ENCODE measurements around the gene ZG16. TPM values are rescaled to one million over a fixed set of nuclear protein-coding genes. Genes with fewer than 3 reads are reported as not detected.
A peak's percentile ranks its signal among the peaks of the same experiment; 100 is the strongest.
"Not testable (repeated sequence)": the region's sequence is repeated elsewhere in the genome, so short reads cannot be mapped to it uniquely, and the experiment has no call there.

The ZG16 gene, protein sequence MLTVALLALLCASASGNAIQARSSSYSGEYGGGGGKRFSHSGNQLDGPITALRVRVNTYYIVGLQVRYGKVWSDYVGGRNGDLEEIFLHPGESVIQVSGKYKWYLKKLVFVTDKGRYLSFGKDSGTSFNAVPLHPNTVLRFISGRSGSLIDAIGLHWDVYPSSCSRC
- not detected in 2 replicates for total RNA-seq
- long read RNA-seq, result 0 reads

DNA sequence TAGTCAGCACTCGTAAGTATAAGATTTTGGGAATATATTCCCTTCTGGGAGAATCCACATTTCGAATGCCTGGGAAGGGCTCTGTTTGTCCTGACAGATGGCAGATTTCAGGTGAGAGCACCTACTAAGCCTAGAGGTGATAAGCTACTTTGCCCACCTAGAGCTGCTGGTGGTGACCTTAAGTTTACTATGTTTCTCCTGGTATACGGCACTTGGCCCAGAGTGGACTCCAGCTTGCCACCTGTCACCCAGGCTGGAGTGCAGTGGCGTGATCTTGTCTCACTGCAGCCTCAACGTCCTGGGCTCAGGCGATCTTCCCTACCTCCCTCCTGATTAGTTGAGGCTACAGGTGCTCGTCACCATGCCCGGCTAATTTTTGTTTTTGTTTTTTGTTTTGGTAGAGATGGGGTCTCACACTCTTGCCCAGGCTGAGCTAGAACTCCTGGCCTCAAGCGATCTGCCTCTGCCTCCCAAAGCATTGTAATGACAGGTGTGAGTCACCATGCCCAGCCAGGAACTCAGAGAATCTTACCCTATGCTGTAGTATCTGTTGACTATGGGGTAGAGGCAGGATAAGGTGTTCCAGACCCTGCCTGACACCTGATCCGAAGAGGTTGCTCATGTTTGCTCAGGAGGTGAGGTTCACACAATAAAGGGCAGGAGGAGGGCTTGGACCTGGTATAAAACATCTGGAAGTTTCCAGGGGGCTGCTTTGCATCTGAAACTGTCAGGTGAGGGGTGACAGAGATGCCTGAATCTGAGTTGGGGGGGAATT, at the start of gene ZG16:
TSS of gene ZG16 (plus strand) at position 681 of the 775 bp plus-strand sequence. CDS start 1,011 bp downstream, outside the sequence.
- TF ChIP-seq, protein P1, sequence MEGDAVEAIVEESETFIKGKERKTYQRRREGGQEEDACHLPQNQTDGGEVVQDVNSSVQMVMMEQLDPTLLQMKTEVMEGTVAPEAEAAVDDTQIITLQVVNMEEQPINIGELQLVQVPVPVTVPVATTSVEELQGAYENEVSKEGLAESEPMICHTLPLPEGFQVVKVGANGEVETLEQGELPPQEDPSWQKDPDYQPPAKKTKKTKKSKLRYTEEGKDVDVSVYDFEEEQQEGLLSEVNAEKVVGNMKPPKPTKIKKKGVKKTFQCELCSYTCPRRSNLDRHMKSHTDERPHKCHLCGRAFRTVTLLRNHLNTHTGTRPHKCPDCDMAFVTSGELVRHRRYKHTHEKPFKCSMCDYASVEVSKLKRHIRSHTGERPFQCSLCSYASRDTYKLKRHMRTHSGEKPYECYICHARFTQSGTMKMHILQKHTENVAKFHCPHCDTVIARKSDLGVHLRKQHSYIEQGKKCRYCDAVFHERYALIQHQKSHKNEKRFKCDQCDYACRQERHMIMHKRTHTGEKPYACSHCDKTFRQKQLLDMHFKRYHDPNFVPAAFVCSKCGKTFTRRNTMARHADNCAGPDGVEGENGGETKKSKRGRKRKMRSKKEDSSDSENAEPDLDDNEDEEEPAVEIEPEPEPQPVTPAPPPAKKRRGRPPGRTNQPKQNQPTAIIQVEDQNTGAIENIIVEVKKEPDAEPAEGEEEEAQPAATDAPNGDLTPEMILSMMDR (IDR thresholded peaks at IDR 0.05; ENCODE audit: unreplicated experiment), result no peak
- Mint-ChIP-seq H3K27me3 (peaks cover 2% of the 10 kb centered on the region), H3K36me3 (ENCODE audit: insufficient read depth) (no peaks in the 10 kb centered on the region), H3K27ac (no peak within 1 kb of the TSS), H3K4me3 (ENCODE audit: low read depth) (no peak within 1 kb of the TSS), H3K9me3 (ENCODE audit: low read depth) (no peaks in the 10 kb centered on the region), H3K4me1 (ENCODE audit: low read depth) (peaks cover 7% of the 10 kb centered on the region)
- no peak for DNase-seq (ENCODE audit: low spot score, unreplicated experiment)

GRCh38 chr16:29729116-29729521, 48.9 kb upstream of the ZG16 start:
- H3K4me1 Mint-ChIP-seq (ENCODE audit: low read depth), result no peaks in the 10 kb centered on the region
- no peaks in the 10 kb centered on the region for H3K9me3 Mint-ChIP-seq (ENCODE audit: low read depth)
- TF ChIP-seq, protein P1 (IDR thresholded peaks at IDR 0.05; ENCODE audit: unreplicated experiment), result peak; percentile 57
- no peak for DNase-seq (ENCODE audit: low spot score, unreplicated experiment)
- no peaks in the 10 kb centered on the region for H3K27me3 Mint-ChIP-seq
- H3K36me3 Mint-ChIP-seq (ENCODE audit: insufficient read depth), result peaks cover 2% of the 10 kb centered on the region
- no peak overlapping the region for H3K27ac Mint-ChIP-seq
- H3K4me3 Mint-ChIP-seq (ENCODE audit: low read depth), result no peak overlapping the region

GRCh38 chr16:29730649-29731048, 47.4 kb upstream of the ZG16 start:
- Mint-ChIP-seq H3K36me3 (ENCODE audit: insufficient read depth) (peaks cover 4% of the 10 kb centered on the region), H3K27me3 (no peaks in the 10 kb centered on the region)
- TF ChIP-seq, protein P1 (IDR thresholded peaks at IDR 0.05; ENCODE audit: unreplicated experiment), result no peak

GRCh38 chr16:29731768-29732601, 46.1 kb upstream of the ZG16 start:
- H3K4me1 Mint-ChIP-seq (ENCODE audit: low read depth); H3K27me3 Mint-ChIP-seq; H3K9me3 Mint-ChIP-seq (ENCODE audit: low read depth); H3K36me3 Mint-ChIP-seq (ENCODE audit: insufficient read depth); H3K4me3 Mint-ChIP-seq (ENCODE audit: low read depth); H3K27ac Mint-ChIP-seq; DNase-seq (ENCODE audit: low spot score, unreplicated experiment): not testable (repeated sequence)

More at GRCh38 chr16:29730649-29731048, 47.4 kb upstream of the ZG16 start:
- H3K9me3 Mint-ChIP-seq (ENCODE audit: low read depth), result no peaks in the 10 kb centered on the region
- no peak for DNase-seq (ENCODE audit: low spot score, unreplicated experiment)
- H3K27ac Mint-ChIP-seq, result no peak overlapping the region
- peaks cover under 1% of the 10 kb centered on the region for H3K4me1 Mint-ChIP-seq (ENCODE audit: low read depth)
- H3K4me3 Mint-ChIP-seq (ENCODE audit: low read depth), result no peak overlapping the region

DNA sequence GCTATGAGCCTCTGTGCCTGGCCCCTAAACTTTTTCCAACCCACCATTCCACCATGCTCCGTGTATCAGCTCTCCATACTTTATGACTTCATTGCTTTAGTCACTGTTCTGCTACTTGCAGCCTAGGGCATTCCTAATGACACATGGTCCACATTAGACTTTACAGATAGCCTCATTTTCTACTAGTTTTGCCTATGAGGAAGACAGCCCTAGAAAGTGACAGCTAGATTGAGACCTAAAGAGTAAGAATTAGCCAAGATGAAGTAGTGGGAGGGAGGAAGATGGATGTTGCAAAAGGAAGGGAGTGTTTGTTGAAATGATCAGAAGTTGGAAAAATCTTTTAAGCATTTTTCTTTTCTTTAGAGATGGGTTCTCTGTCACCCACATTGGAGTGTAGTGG, 43.3 kb upstream of the ZG16 start:
- H3K27ac Mint-ChIP-seq, result no peak overlapping the region
- H3K4me1 Mint-ChIP-seq (ENCODE audit: low read depth), result peaks cover 6% of the 10 kb centered on the region
- no peaks in the 10 kb centered on the region for H3K9me3 Mint-ChIP-seq (ENCODE audit: low read depth)
- H3K4me3 Mint-ChIP-seq (ENCODE audit: low read depth), result no peak overlapping the region
- peaks cover 4% of the 10 kb centered on the region for H3K36me3 Mint-ChIP-seq (ENCODE audit: insufficient read depth)
- no peaks in the 10 kb centered on the region for H3K27me3 Mint-ChIP-seq
- DNase-seq (ENCODE audit: low spot score, unreplicated experiment), result no peak
- TF ChIP-seq, protein P1 (IDR thresholded peaks at IDR 0.05; ENCODE audit: unreplicated experiment), result no peak

All from progenitor cell of endocrine pancreas (in vitro differentiated cells).